GM12865 (cell line): ENCODE measurements around the gene WNK4.

Experiments
- DNase-seq: peaks from one replicate; pipeline ENCODE4 v3.0.0; 2010; ENCODE audit warnings: low read depth
- H3K4me3 ChIP-seq: 2 replicates; pipeline ENCODE4 v1.5.1; 2011; ENCODE audit warnings: mild to moderate bottlenecking, low read depth, low read length, control low read depth
- CTCF ChIP-seq: IDR thresholded peaks from 2 replicates; pipeline ENCODE4 v1.5.1; 2011; ENCODE audit warnings: low read length, control low read depth, low read depth, inconsistent platforms; ENCODE audit not compliant: insufficient read depth; ENCODE audit errors: missing control alignments

Gene WNK4

GRCh38 chr17:42774066-42774745, 6.2 kb upstream of the WNK4 start:
- peak overlapping the region; percentile 90 for H3K4me3 ChIP-seq
- DNase-seq, result no peak
- no peak for TF ChIP-seq CTCF

DNA sequence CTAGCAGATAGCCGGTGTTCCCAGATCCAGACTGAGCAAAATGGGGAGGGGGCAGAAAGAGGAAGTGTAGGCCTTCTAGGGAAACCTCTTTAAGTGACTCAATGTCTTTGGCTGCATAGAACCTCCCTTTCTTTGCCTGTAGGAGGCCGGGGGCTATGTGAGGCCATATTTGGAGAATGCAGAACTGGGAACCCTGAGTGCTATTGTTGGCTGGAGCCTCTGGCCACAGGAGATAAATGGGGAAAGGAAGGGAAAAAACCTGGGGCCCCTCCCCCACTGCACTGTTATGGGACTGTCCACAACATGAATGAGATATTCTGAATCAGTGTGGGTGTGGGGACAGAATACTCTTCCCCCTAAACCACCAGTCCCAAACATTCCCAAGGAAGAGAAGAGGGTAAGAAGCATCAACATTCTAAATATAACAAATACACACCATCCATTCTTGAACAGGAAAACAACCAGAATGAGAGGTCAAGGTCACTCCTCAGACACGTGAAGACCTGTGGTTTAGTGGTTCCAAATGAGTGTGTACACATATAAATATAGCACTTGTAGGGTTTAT, 4.8 kb upstream of the WNK4 start:
- peak; percentile 44 for DNase-seq
- no peak for TF ChIP-seq CTCF

GRCh38 chr17:42778570-42778969, 1.8 kb upstream of the WNK4 start:
- no peak overlapping the region for H3K4me3 ChIP-seq
- no peak for DNase-seq
- TF ChIP-seq CTCF, result no peak

More for the DNA sequence above, 4.8 kb upstream of the WNK4 start:
- no peak overlapping the region for H3K4me3 ChIP-seq

GRCh38 chr17:42779304-42779935, 990 bp upstream of the WNK4 start:
- no peak for TF ChIP-seq CTCF
- DNase-seq, result no peak

DNA sequence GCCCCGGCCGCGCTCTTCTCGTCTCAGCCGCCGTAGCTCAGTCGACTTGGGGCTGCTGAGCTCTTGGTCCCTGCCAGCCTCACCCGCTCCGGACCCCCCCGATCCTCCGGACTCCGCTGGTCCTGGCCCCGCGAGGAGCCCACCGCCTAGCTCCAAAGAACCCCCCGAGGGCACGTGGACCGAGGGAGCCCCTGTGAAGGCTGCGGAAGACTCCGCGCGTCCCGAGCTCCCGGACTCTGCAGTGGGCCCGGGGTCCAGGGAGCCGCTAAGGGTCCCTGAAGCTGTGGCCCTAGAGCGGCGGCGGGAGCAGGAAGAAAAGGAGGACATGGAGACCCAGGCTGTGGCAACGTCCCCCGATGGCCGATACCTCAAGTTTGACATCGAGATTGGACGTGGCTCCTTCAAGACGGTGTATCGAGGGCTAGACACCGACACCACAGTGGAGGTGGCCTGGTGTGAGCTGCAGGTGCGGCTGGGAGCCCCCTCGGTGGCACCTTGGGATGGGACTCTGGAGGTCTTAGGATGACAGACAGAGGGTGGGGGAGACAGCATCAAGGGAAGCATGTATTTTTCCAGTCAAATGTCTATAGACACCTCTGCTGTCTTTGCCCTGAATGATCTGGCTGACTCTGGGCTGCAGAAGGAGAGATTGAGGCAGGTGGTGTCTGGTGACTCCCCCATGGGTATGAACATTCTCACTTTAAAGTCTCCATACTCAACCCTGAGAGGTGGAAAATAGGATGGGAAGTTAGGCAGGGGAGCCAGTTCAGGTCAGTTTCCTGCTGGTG, 635 bp downstream of the WNK4 start:
- DNase-seq, result no peak
- TF ChIP-seq CTCF, result no peak
- H3K4me3 ChIP-seq, result no peak overlapping the region

More at GRCh38 chr17:42779304-42779935, 990 bp upstream of the WNK4 start:
- no peak overlapping the region for H3K4me3 ChIP-seq

DNA sequence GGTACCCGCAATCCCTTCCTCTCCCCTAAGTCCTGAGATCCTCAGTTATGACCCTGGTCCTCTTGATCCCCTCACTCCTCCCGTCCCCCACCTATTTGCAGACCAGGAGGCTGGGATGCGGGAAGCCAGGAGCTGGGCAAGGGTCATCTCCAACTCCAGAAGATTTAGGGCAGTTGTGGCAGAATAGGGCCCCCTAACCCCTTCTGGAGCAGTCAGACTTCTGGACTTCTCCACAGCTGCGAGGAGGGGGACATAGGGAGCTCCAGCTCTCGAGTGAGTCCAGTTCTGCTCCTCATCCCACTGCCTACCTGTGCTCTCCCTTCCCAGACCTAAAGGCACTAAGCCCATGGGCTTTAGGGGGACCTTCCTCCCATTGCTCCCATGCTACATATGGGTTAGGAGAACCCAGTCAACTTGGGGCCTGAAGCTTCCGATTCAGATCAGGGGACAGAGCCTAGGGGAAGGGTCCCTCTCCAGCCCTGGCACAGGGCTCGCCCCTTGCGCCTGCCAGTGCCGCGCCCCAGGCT, 1.3 kb downstream of the WNK4 start:
- no peak for DNase-seq
- no peak for TF ChIP-seq CTCF
- no peak overlapping the region for H3K4me3 ChIP-seq
